CD4-positive, CD25-positive, alpha-beta regulatory T cell (primary cell): ENCODE results near the gene KDM4B. TPM values are rescaled to one million over a fixed set of nuclear protein-coding genes. Genes with fewer than 3 reads are reported as not detected.

ENCODE experiments used
- ATAC-seq, 2 donors: fragments of 150-1000 bp; cut with Tn5 transposase; one replicate each; pipeline ENCODE4 v1.10.0; 2021; ENCODE audit warnings: low read depth in 2 of 2, moderate number of reproducible peaks in 2 of 2, moderate library complexity in 1 of 2
- DNase-seq, 3 donors: peaks; one replicate each; pipeline versions ENCODE4 v3.0.0 to v3.0.0-alpha.2; 2012 to 2022; ENCODE audit warnings: mixed read lengths in 1 of 3
- H3K27ac ChIP-seq: one replicate; pipeline ENCODE4 v1.7.0; 2013; ENCODE audit warnings: mild to moderate bottlenecking, low read length; ENCODE audit not compliant: insufficient read depth, poor library complexity, severe bottlenecking
- H3K27me3 ChIP-seq: one replicate; pipeline ENCODE4 v1.7.0; 2013; ENCODE audit warnings: low read length; ENCODE audit not compliant: control insufficient read depth, insufficient read depth
- H3K36me3 ChIP-seq: one replicate; pipeline ENCODE4 v1.7.0; 2013; ENCODE audit warnings: mild to moderate bottlenecking, low read length, moderate library complexity; ENCODE audit not compliant: control insufficient read depth, insufficient read depth
- H3K4me1 ChIP-seq: 2 replicates; pipeline ENCODE4 v1.7.0; 2013; ENCODE audit warnings: mild to moderate bottlenecking, low read length; ENCODE audit not compliant: insufficient read depth, control insufficient read depth, poor library complexity, severe bottlenecking
- H3K4me3 ChIP-seq: one replicate; pipeline ENCODE4 v1.7.0; 2013; ENCODE audit warnings: low read depth, mild to moderate bottlenecking, low read length, moderate library complexity
- H3K9me3 ChIP-seq, 2 experiments: 1 replicate in 1 of 2; 2 replicates in 1 of 2; pipeline ENCODE4 v1.7.0; 2013; ENCODE audit warnings: low read length in 2 of 2, mild to moderate bottlenecking in 1 of 2, moderate library complexity in 1 of 2; ENCODE audit not compliant: control insufficient read depth in 2 of 2
- H3K27ac Mint-ChIP-seq, 3 donors: one replicate each; pipeline ENCODE4 v1.8.0; 2020 to 2022; ENCODE audit warnings: mild to moderate bottlenecking in 3 of 3, mixed read lengths in 3 of 3, moderate library complexity in 2 of 3
- H3K27me3 Mint-ChIP-seq: one replicate; pipeline ENCODE4 v1.8.0; 2022; ENCODE audit warnings: mild to moderate bottlenecking, mixed read lengths
- H3K36me3 Mint-ChIP-seq: one replicate; pipeline ENCODE4 v1.8.0; 2020; ENCODE audit warnings: mixed read lengths
- H3K4me1 Mint-ChIP-seq, 4 donors: one replicate each; pipeline ENCODE4 v1.8.0; 2020 to 2022; ENCODE audit warnings: mixed read lengths in 4 of 4, mild to moderate bottlenecking in 1 of 4
- H3K4me3 Mint-ChIP-seq, 4 donors: one replicate each; pipeline ENCODE4 v1.8.0; 2020 to 2022; ENCODE audit warnings: mild to moderate bottlenecking in 4 of 4, mixed read lengths in 4 of 4, moderate library complexity in 3 of 4
- H3K9me3 Mint-ChIP-seq, 7 donors: one replicate each; pipeline ENCODE4 v1.8.0; 2020 to 2022; ENCODE audit warnings: mixed read lengths in 7 of 7, mild to moderate bottlenecking in 3 of 7, moderate library complexity in 2 of 7
- polyA plus RNA-seq, 4 donors: library from polyadenylated mRNA; unstranded; fragments of 300-500 nt; fragmentation: Illumina TruSeq; gene quantifications; one replicate each; pipeline ENCODE4 v1.2.3, GENCODE V29; 2021
- total RNA-seq: library from RNA; stranded (reverse); gene quantifications from one replicate; pipeline ENCODE4 v1.2.3, GENCODE V29; 2022

Gene KDM4B
- total and polyA plus RNA-seq, 5 donors from 2014 or later, result 6.3 to 70.0 (median 8.6) TPM

GRCh38 chr19:5038631-5039271 lies 69.8 kb downstream of the KDM4B start:
- no peaks in the 10 kb centered on the region for H3K27me3 Mint-ChIP-seq
- Histone ChIP-seq H3K27me3 (no peaks in the 10 kb centered on the region), H3K27ac (no peak overlapping the region), H3K9me3 (no peaks in the 10 kb centered on the region), H3K4me3 (no peak overlapping the region), H3K4me1 (no peaks in the 10 kb centered on the region), H3K36me3 (peaks cover 12% of the 10 kb centered on the region)
- peaks cover 0 to 1% (median 0%) of the 10 kb centered on the region in 7 donors for H3K9me3 Mint-ChIP-seq
- H3K4me3 Mint-ChIP-seq, result no peak overlapping the region
- peaks cover 0 to 6% (median 2%) of the 10 kb centered on the region in 4 donors for H3K4me1 Mint-ChIP-seq
- peak in 1 of 3 donors; percentile 27 for DNase-seq
- H3K36me3 Mint-ChIP-seq, result peaks cover 14% of the 10 kb centered on the region
- no peak for ATAC-seq
- H3K27ac Mint-ChIP-seq, result no peak overlapping the region

- H3K27ac ChIP-seq, result no peak overlapping the region
- Mint-ChIP-seq H3K4me1 (peaks cover 0 to 6% (median 2%) of the 10 kb centered on the region in 4 donors), H3K4me3 (no peak overlapping the region), H3K27me3 (no peaks in the 10 kb centered on the region), H3K36me3 (peaks cover 17% of the 10 kb centered on the region), H3K27ac (no peak overlapping the region), H3K9me3 (peaks cover 0 to 1% (median 0%) of the 10 kb centered on the region in 7 donors)
- H3K9me3 ChIP-seq, result no peaks in the 10 kb centered on the region
- DNase-seq (no peak), ATAC-seq (no peak)
- no peaks in the 10 kb centered on the region for H3K27me3 ChIP-seq
- no peaks in the 10 kb centered on the region for H3K4me1 ChIP-seq
- H3K4me3 ChIP-seq, result no peak overlapping the region
- peaks cover 10% of the 10 kb centered on the region for H3K36me3 ChIP-seq
These were observed 71.0 kb downstream of the KDM4B start for GRCh38 chr19:5039642-5040543.

- Histone ChIP-seq H3K9me3 (no peaks in the 10 kb centered on the region), H3K27me3 (no peaks in the 10 kb centered on the region), H3K27ac (no peak overlapping the region), H3K4me3 (no peak overlapping the region), H3K36me3 (peaks cover 10% of the 10 kb centered on the region), H3K4me1 (no peaks in the 10 kb centered on the region)
- peaks cover 0 to 1% (median 0%) of the 10 kb centered on the region in 7 donors for H3K9me3 Mint-ChIP-seq
- no peak overlapping the region for H3K4me3 Mint-ChIP-seq
- ATAC-seq (no peak), DNase-seq (no peak)
- peak overlapping the region in 1 of 3 donors; percentile 32 for H3K27ac Mint-ChIP-seq
- peaks cover 0 to 7% (median 3%) of the 10 kb centered on the region in 4 donors for H3K4me1 Mint-ChIP-seq
- no peaks in the 10 kb centered on the region for H3K27me3 Mint-ChIP-seq
- peaks cover 21% of the 10 kb centered on the region for H3K36me3 Mint-ChIP-seq
These were observed 71.7 kb downstream of the KDM4B start for GRCh38 chr19:5040544-5041167.

- Histone ChIP-seq H3K36me3 (peaks cover 10% of the 10 kb centered on the region), H3K9me3 (no peaks in the 10 kb centered on the region), H3K4me1 (no peaks in the 10 kb centered on the region), H3K4me3 (no peak overlapping the region), H3K27ac (no peak overlapping the region), H3K27me3 (no peaks in the 10 kb centered on the region)
- DNase-seq (no peak), ATAC-seq (no peak)
- Mint-ChIP-seq H3K36me3 (peaks cover 21% of the 10 kb centered on the region), H3K9me3 (peaks cover 0 to 1% (median 0%) of the 10 kb centered on the region in 7 donors), H3K4me1 (peaks cover 0 to 7% (median 3%) of the 10 kb centered on the region in 4 donors), H3K27ac (no peak overlapping the region), H3K4me3 (no peak overlapping the region), H3K27me3 (no peaks in the 10 kb centered on the region)
These were observed 72.4 kb downstream of the KDM4B start for GRCh38 chr19:5041168-5041912.

GRCh38 chr19:5041913-5042187 lies 72.9 kb downstream of the KDM4B start:
- peaks cover 19% of the 10 kb centered on the region for H3K36me3 Mint-ChIP-seq
- H3K9me3 Mint-ChIP-seq, result peaks cover 0 to under 1% (median 0%) of the 10 kb centered on the region in 7 donors
- no peaks in the 10 kb centered on the region for H3K4me1 ChIP-seq

GRCh38 chr19:5042556-5042955 lies 73.6 kb downstream of the KDM4B start:
- Histone ChIP-seq H3K9me3 (no peaks in the 10 kb centered on the region), H3K4me1 (no peaks in the 10 kb centered on the region), H3K4me3 (no peak overlapping the region), H3K27me3 (no peaks in the 10 kb centered on the region), H3K27ac (no peak overlapping the region), H3K36me3 (peaks cover 10% of the 10 kb centered on the region)
- DNase-seq (peak in 1 of 3 donors; percentile 8), ATAC-seq (no peak)
- H3K27me3 Mint-ChIP-seq, result no peaks in the 10 kb centered on the region
- H3K4me3 Mint-ChIP-seq, result no peak overlapping the region
- H3K36me3 Mint-ChIP-seq, result peaks cover 18% of the 10 kb centered on the region
- H3K9me3 Mint-ChIP-seq, result no peaks in the 10 kb centered on the region
- peaks cover 0 to 6% (median 3%) of the 10 kb centered on the region in 4 donors for H3K4me1 Mint-ChIP-seq
- no peak overlapping the region for H3K27ac Mint-ChIP-seq

More at GRCh38 chr19:5041913-5042187, 72.9 kb downstream of the KDM4B start:
- H3K4me3 ChIP-seq, result no peak overlapping the region
- no peak overlapping the region for H3K27ac ChIP-seq
- Mint-ChIP-seq H3K27me3 (no peaks in the 10 kb centered on the region), H3K4me3 (no peak overlapping the region), H3K4me1 (peaks cover 0 to 6% (median 3%) of the 10 kb centered on the region in 4 donors), H3K27ac (no peak overlapping the region)
- DNase-seq, result no peak
- ATAC-seq, result no peak
- no peaks in the 10 kb centered on the region for H3K27me3 ChIP-seq
- H3K36me3 ChIP-seq, result peaks cover 10% of the 10 kb centered on the region
- no peaks in the 10 kb centered on the region for H3K9me3 ChIP-seq

GRCh38 chr19:5045029-5045428 lies 76.1 kb downstream of the KDM4B start:
- Mint-ChIP-seq H3K9me3 (no peaks in the 10 kb centered on the region), H3K27me3 (no peaks in the 10 kb centered on the region), H3K4me1 (peaks cover 0 to 6% (median 3%) of the 10 kb centered on the region in 4 donors), H3K36me3 (peaks cover 18% of the 10 kb centered on the region), H3K27ac (peak overlapping the region in 1 of 3 donors; percentile 62), H3K4me3 (no peak overlapping the region)
- DNase-seq (no peak), ATAC-seq (no peak)
- H3K9me3 ChIP-seq, result no peaks in the 10 kb centered on the region
- H3K4me1 ChIP-seq, result peaks cover 5% of the 10 kb centered on the region
- peaks cover 6% of the 10 kb centered on the region for H3K36me3 ChIP-seq
- no peak overlapping the region for H3K4me3 ChIP-seq
- no peak overlapping the region for H3K27ac ChIP-seq
- no peaks in the 10 kb centered on the region for H3K27me3 ChIP-seq
